Measurements from ENCODE around the gene NLGN4X. TPM values are rescaled to one million over a fixed set of nuclear protein-coding genes. Genes with fewer than 3 reads are reported as not detected.

NLGN4X gene
- total and polyA plus RNA-seq, 2 donors (not counting 3 experiments of a cell fraction or from before 2014, with no cell fraction given), result 0.03 TPM; not detected in 1

GRCh38 chrX:5915783-5916182 is 312.9 kb downstream of the NLGN4X start:
- Histone ChIP-seq H3K4me3 (replicated peaks in 1 of 3; ENCODE audit: insufficient read depth in 1 of 3, low read depth in 1 of 3, low read length in 3 of 3) (no peak overlapping the region), H3K9me1 (replicated peaks; ENCODE audit: control insufficient read depth, extremely low read depth, insufficient read depth, low read length) (no peaks in the 10 kb centered on the region), H2AFZ (ENCODE audit: low read depth, low read length) (no peak overlapping the region), H3K9ac (replicated peaks; ENCODE audit: extremely low read depth, insufficient read depth, low read length) (no peak overlapping the region), H3K79me2 (ENCODE audit: control insufficient read depth, insufficient read depth, low read length) (no peaks in the 10 kb centered on the region), H4K20me1 (replicated peaks; ENCODE audit: control insufficient read depth, extremely low read depth, insufficient read depth, low read length) (no peaks in the 10 kb centered on the region), H3K4me2 (ENCODE audit: insufficient read depth, low read length) (no peak overlapping the region), H3K9me3 (replicated peaks; ENCODE audit: control insufficient read depth, insufficient read depth, low read length) (no peaks in the 10 kb centered on the region), H3K4me1 (ENCODE audit: control insufficient read depth, extremely low read depth, insufficient read depth, low read length) (no peaks in the 10 kb centered on the region), H3K27me3 (ENCODE audit: control insufficient read depth in 2 of 2, insufficient read depth in 2 of 2, low read length in 2 of 2) (no peaks in the 10 kb centered on the region), H3K36me3 (ENCODE audit: control insufficient read depth in 2 of 2, extremely low read depth in 1 of 2, insufficient read depth in 2 of 2, low read length in 2 of 2) (no peaks in the 10 kb centered on the region), H3K27ac (ENCODE audit: insufficient read depth, low read depth, low read length) (no peak overlapping the region)
- TF ChIP-seq POLR2A (IDR thresholded peaks at IDR 0.05; ENCODE audit: low read depth, low read length), result no peak
- TF ChIP-seq MAX (IDR thresholded peaks at IDR 0.05; ENCODE audit: insufficient read depth, insufficient read length), result no peak
- TF ChIP-seq JUN (IDR thresholded peaks at IDR 0.05; ENCODE audit: borderline replicate concordance, insufficient read depth, insufficient read length, low read depth), result no peak
- TF ChIP-seq POLR2AphosphoS5 (IDR thresholded peaks at IDR 0.05; ENCODE audit: insufficient read depth, low read depth, low read length), result no peak
- no peak for TF ChIP-seq GATA2 (IDR thresholded peaks at IDR 0.05; ENCODE audit: insufficient read depth, insufficient read length, low read depth, low read length)
- TF ChIP-seq CTCF (IDR thresholded peaks at IDR 0.05; ENCODE audit: extremely low read depth in 1 of 2, insufficient read depth in 1 of 2, low read depth in 1 of 2, low read length in 2 of 2), result no peak
- no peak for FAIRE-seq
- BruUV-seq (replicated peaks), result no TSS peak
- ChIA-PET CTCF (no interaction called here), POLR2A (no interaction called here)
- no peak for DNase-seq (ENCODE audit: low read depth, low spot score)
- dilution Hi-C loops (cut with MboI; ENCODE audit: extremely low pct_ligation_motif_present, low sequenced_read_pairs) (no loop called here), intact Hi-C loops (cut with micrococcal nuclease) (no loop called here)

- Histone ChIP-seq H3K4me3 (replicated peaks in 1 of 3; ENCODE audit: insufficient read depth in 1 of 3, low read depth in 1 of 3, low read length in 3 of 3) (no peak overlapping the region), H3K9me3 (replicated peaks; ENCODE audit: control insufficient read depth, insufficient read depth, low read length) (no peaks in the 10 kb centered on the region), H3K27ac (ENCODE audit: insufficient read depth, low read depth, low read length) (no peak overlapping the region), H2AFZ (ENCODE audit: low read depth, low read length) (no peak overlapping the region), H3K9me1 (replicated peaks; ENCODE audit: control insufficient read depth, extremely low read depth, insufficient read depth, low read length) (no peaks in the 10 kb centered on the region), H3K4me2 (ENCODE audit: insufficient read depth, low read length) (no peak overlapping the region), H4K20me1 (replicated peaks; ENCODE audit: control insufficient read depth, extremely low read depth, insufficient read depth, low read length) (no peaks in the 10 kb centered on the region), H3K36me3 (ENCODE audit: control insufficient read depth in 2 of 2, extremely low read depth in 1 of 2, insufficient read depth in 2 of 2, low read length in 2 of 2) (no peaks in the 10 kb centered on the region), H3K9ac (replicated peaks; ENCODE audit: extremely low read depth, insufficient read depth, low read length) (no peak overlapping the region), H3K79me2 (ENCODE audit: control insufficient read depth, insufficient read depth, low read length) (no peaks in the 10 kb centered on the region), H3K27me3 (ENCODE audit: control insufficient read depth in 2 of 2, insufficient read depth in 2 of 2, low read length in 2 of 2) (no peaks in the 10 kb centered on the region), H3K4me1 (ENCODE audit: control insufficient read depth, extremely low read depth, insufficient read depth, low read length) (no peaks in the 10 kb centered on the region)
- DNase-seq (ENCODE audit: low read depth, low spot score) (no peak), FAIRE-seq (no peak)
- ChIA-PET POLR2A (no interaction called here), CTCF (no interaction called here)
- TF ChIP-seq POLR2AphosphoS5 (IDR thresholded peaks at IDR 0.05; ENCODE audit: insufficient read depth, low read depth, low read length) (no peak), JUN (IDR thresholded peaks at IDR 0.05; ENCODE audit: borderline replicate concordance, insufficient read depth, insufficient read length, low read depth) (no peak), EZH2 (IDR thresholded peaks at IDR 0.05; ENCODE audit: borderline replicate concordance, low read depth, low read length, severe bottlenecking) (no peak), MYC (IDR thresholded peaks at IDR 0.05; ENCODE audit: low read depth, low read length) (no peak), POLR2A (IDR thresholded peaks at IDR 0.05; ENCODE audit: low read depth, low read length) (no peak), MAX (IDR thresholded peaks at IDR 0.05; ENCODE audit: insufficient read depth, insufficient read length) (no peak), GATA2 (IDR thresholded peaks at IDR 0.05; ENCODE audit: insufficient read depth, insufficient read length, low read depth, low read length) (no peak), CTCF (IDR thresholded peaks at IDR 0.05; ENCODE audit: extremely low read depth in 1 of 2, insufficient read depth in 1 of 2, low read depth in 1 of 2, low read length in 2 of 2) (no peak), FOS (IDR thresholded peaks at IDR 0.05; ENCODE audit: borderline replicate concordance, insufficient read depth, low read length) (no peak)
- intact Hi-C loops (cut with micrococcal nuclease) (no loop called here), dilution Hi-C loops (cut with MboI; ENCODE audit: extremely low pct_ligation_motif_present, low sequenced_read_pairs) (no loop called here)
- BruUV-seq (replicated peaks), result no TSS peak
These were observed 321.5 kb downstream of the NLGN4X start for GRCh38 chrX:5907207-5907606.

All from endothelial cell of umbilical vein (primary cell).